ENCODE data around the gene SH3BGR.

GRCh38 chr21:39461419-39461818 is 9.6 kb downstream of the SH3BGR start:
- no peak for TF ChIP-seq CTCF (conservative IDR thresholded peaks at IDR 0.05 in 1 of 2, IDR thresholded peaks at IDR 0.05 in 1 of 2; ENCODE audit: low read depth in 1 of 2, low read length in 2 of 2)
- TF ChIP-seq EZH2 (IDR thresholded peaks at IDR 0.05; ENCODE audit: low read length, missing control alignments), result no peak

Measured in fibroblast of lung (primary cell).